Lung (tissue), 12 donors: Measurements from ENCODE around the gene STARD7. TPM values are rescaled to one million over a fixed set of nuclear protein-coding genes. Genes with fewer than 3 reads are reported as not detected.
"Not testable (repeated sequence)": the region's sequence is repeated elsewhere in the genome, so short reads cannot be mapped to it uniquely, and the experiment has no call there.

Experiments used
- ATAC-seq: fragments of 200-7000 bp; cut with Tn5 transposase; one replicate; pipeline ENCODE4 v1.9.1; 2020; ENCODE audit warnings: moderate number of reproducible peaks; ENCODE audit not compliant: insufficient read depth, low FRiP score
- DNase-seq, 3 donors: peaks; one replicate each; pipeline ENCODE4 v3.0.0-alpha.2; 2013 to 2017
- H3K27ac ChIP-seq, 2 donors: one replicate each; pipeline ENCODE4 v1.5.1; 2013; ENCODE audit warnings: mild to moderate bottlenecking in 2 of 2, moderate library complexity in 2 of 2, control low read depth in 1 of 2, inconsistent platforms in 1 of 2, low read depth in 1 of 2, low read length in 1 of 2
- H3K27me3 ChIP-seq, 3 donors: one replicate each; pipeline ENCODE4 v1.5.1; 2013; ENCODE audit warnings: low read length in 2 of 3; ENCODE audit not compliant: control insufficient read depth in 3 of 3, insufficient read depth in 3 of 3
- H3K36me3 ChIP-seq, 4 donors: one replicate each; pipeline ENCODE4 v1.5.1; 2013; ENCODE audit warnings: low read length in 4 of 4, mild to moderate bottlenecking in 1 of 4, moderate library complexity in 1 of 4; ENCODE audit not compliant: control insufficient read depth in 4 of 4, insufficient read depth in 4 of 4
- H3K4me1 ChIP-seq, 5 donors: one replicate each; pipeline ENCODE4 v1.5.1; 2013; ENCODE audit warnings: low read length in 5 of 5, mild to moderate bottlenecking in 2 of 5, moderate library complexity in 1 of 5; ENCODE audit not compliant: control insufficient read depth in 5 of 5, insufficient read depth in 5 of 5
- H3K4me3 ChIP-seq: one replicate; pipeline ENCODE4 v1.5.1; 2013; ENCODE audit warnings: mild to moderate bottlenecking, control low read depth, moderate library complexity
- H3K9ac ChIP-seq, 2 donors: one replicate each; pipeline ENCODE4 v1.5.1; 2013; ENCODE audit warnings: low read length in 2 of 2, control low read depth in 1 of 2; ENCODE audit not compliant: insufficient read depth in 1 of 2
- H3K9me3 ChIP-seq, 4 donors: one replicate each; pipeline ENCODE4 v1.5.1; 2013; ENCODE audit warnings: low read length in 3 of 4, mild to moderate bottlenecking in 1 of 4, moderate library complexity in 1 of 4; ENCODE audit not compliant: control insufficient read depth in 4 of 4, insufficient read depth in 3 of 4
- CTCF ChIP-seq: IDR thresholded peaks from 2 replicates; pipeline ENCODE4 v1.5.1; 2012; ENCODE audit warnings: mild to moderate bottlenecking; ENCODE audit errors: control extremely low read depth, extremely low read depth
- WGBS, 2 donors: extraction: QIAGEN DNeasy Blood & Tissue Kit; methylation state at CpG; one replicate each; pipeline ENCODE4 v1.1.7; 2013; 5-methylcytosine and 5-hydroxymethylcytosine counted together
- polyA plus RNA-seq, 2 donors: library from polyadenylated mRNA; stranded (reverse); fragments of 200-250 nt; gene quantifications; one replicate each; pipeline ENCODE4 v1.2.1, GENCODE V29; 2013
- total RNA-seq, 2 donors: library from RNA; depleted of rRNA in 1 of 2; stranded (reverse); fragments of >200 nt in 1 of 2; gene quantifications; one replicate each; pipeline ENCODE4 v1.2.1, GENCODE V29; 2014 to 2021
- donor health status: control.
- donor health status: control.
- donor health status: Bipolar disorder and iron deficiency.
- donor health status: healthy.
- donor health status: DM: yes; HTN: yes; CAD: no.

STARD7 gene
- total and polyA plus RNA-seq, 4 donors: 52.2 to 141 (median 92.9) TPM

- Histone ChIP-seq H3K36me3 (no peaks in the 10 kb centered on the region), H3K4me1 (peaks cover 0 to 17% (median 0%) of the 10 kb centered on the region in 5 donors), H3K9me3 (no peaks in the 10 kb centered on the region), H3K27ac (peak overlapping the region in 1 of 2 donors; percentile 7), H3K4me3 (no peak overlapping the region), H3K9ac (peak overlapping the region in 1 of 2 donors; percentile 6), H3K27me3 (no peaks in the 10 kb centered on the region)
- ATAC-seq (no peak), DNase-seq (peak; percentile 37 to 70 (median 44))
- no peak for TF ChIP-seq CTCF
- 47 to 64% methylated on average over 13 of the region's 13 CpGs for WGBS, 2 donors
Observed at GRCh38 chr2:96163768-96164429, 44.7 kb downstream of the STARD7 start.

GRCh38 chr2:96163415-96163767 is 45.2 kb downstream of the STARD7 start:
- no peak overlapping the region for H3K27ac ChIP-seq
- no peak for ATAC-seq
- peaks cover 0 to 17% (median 0%) of the 10 kb centered on the region in 5 donors for H3K4me1 ChIP-seq
- no peaks in the 10 kb centered on the region for H3K36me3 ChIP-seq
- H3K4me3 ChIP-seq: no peak overlapping the region
- DNase-seq: no peak
- no peaks in the 10 kb centered on the region for H3K9me3 ChIP-seq
- 89 to 90% methylated on average over 5 of the region's 5 CpGs for WGBS, 2 donors
- no peaks in the 10 kb centered on the region for H3K27me3 ChIP-seq
- no peak overlapping the region for H3K9ac ChIP-seq
- no peak for TF ChIP-seq CTCF

- H3K27ac ChIP-seq: no peak overlapping the region
- H3K27me3 ChIP-seq: peaks cover 0 to 6% (median 0%) of the 10 kb centered on the region in 3 donors
- no peaks in the 10 kb centered on the region for H3K36me3 ChIP-seq
- no peak overlapping the region for H3K9ac ChIP-seq
- ATAC-seq (no peak), DNase-seq (peak in 1 of 3 donors; percentile 35)
- TF ChIP-seq CTCF: no peak
- no peaks in the 10 kb centered on the region for H3K9me3 ChIP-seq
- WGBS, 2 donors: 48 to 63% methylated on average over 5 of the region's 5 CpGs
- peaks cover 0 to 17% (median 0%) of the 10 kb centered on the region in 5 donors for H3K4me1 ChIP-seq
- H3K4me3 ChIP-seq: no peak overlapping the region
Observed at GRCh38 chr2:96161898-96162297, 46.7 kb downstream of the STARD7 start.

GRCh38 chr2:96160366-96160765 is 48.3 kb downstream of the STARD7 start:
- DNase-seq: not testable (repeated sequence)

More at GRCh38 chr2:96160366-96160765, 48.3 kb downstream of the STARD7 start:
- H3K9ac ChIP-seq, H3K27me3 ChIP-seq, H3K27ac ChIP-seq, H3K36me3 ChIP-seq, H3K9me3 ChIP-seq, H3K4me3 ChIP-seq, ATAC-seq: not testable (repeated sequence)
- H3K4me1 ChIP-seq: peaks cover 0 to 17% (median 0%) of the 10 kb centered on the region in 5 donors
- WGBS, 2 donors: 97 to 100% methylated on average over 5 of the region's 5 CpGs
